Stimulated activated CD4-positive, alpha-beta T cell treated with anti-CD3 and anti-CD28 coated beads, Interleukin-2, amount 100 ng/mL, for 48 hours (primary cell): ENCODE results near the gene ZNF610.

ENCODE experiments used
- DNase-seq, 2 donors: peaks; one replicate each; pipeline ENCODE4 v3.0.0-alpha.2; 2020

ZNF610 gene

DNA sequence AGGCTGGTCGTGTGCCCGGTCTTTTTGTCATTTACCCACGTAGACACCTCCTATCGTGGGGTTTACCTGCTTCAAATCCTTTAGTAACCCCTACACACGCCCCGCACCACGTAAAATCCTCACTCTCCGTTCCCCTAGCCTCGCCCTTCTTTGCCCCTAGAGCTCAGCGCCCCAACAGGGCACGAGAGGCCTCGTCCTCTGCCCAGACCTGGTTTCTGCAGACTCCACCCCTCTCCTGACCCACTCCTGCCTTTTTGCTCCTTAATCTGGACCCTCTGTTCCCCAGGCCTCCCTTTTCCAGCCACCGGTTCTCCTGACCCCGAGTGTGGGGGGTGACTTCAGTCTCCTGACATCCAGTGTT lies 62.0 kb downstream of the ZNF610 start:
- no peak for DNase-seq

DNA sequence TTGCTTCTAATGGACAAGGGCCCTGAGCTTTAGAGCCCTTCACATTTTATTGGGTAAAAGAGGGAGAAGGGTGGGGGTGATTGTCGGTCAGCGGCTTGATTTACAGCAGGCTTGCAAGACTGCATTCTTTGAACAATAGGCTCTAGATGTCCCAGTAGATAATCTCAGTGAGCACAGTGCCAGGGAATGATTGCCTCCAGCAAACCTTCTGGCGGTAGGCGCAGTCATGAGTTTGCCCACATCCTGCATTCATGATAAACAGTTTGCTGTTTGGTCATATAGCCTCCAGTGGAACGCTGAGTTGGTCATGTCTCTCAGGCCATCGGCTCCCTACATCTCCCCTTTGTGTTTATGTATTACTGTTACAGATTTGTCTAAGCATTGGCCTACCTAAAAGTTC lies 74.2 kb downstream of the ZNF610 start:
- DNase-seq, result no peak

DNA sequence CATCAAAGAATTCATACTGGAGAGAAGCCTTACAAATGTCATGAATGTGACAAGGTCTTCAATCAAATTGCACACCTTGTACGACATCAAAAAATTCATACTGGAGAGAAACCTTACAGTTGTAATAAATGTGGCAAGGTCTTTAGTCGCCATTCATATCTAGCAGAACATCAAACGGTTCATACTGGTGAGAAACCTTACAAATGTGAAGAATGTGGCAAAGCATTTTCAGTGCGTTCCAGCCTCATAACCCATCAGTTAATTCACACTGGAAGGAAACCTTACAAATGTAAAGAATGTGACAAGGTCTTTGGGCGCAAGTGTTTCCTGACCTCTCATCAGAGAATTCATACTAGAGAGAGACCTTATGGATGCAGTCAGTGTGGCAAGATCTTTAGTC lies 79.7 kb downstream of the ZNF610 start:
- DNase-seq, result no peak
